ENCODE data around the gene SNRPA1.
A peak's percentile ranks its signal among the peaks of the same experiment; 100 is the strongest.
"Not testable (repeated sequence)": the region's sequence is repeated elsewhere in the genome, so short reads cannot be mapped to it uniquely, and the experiment has no call there.

The SNRPA1 gene

DNA sequence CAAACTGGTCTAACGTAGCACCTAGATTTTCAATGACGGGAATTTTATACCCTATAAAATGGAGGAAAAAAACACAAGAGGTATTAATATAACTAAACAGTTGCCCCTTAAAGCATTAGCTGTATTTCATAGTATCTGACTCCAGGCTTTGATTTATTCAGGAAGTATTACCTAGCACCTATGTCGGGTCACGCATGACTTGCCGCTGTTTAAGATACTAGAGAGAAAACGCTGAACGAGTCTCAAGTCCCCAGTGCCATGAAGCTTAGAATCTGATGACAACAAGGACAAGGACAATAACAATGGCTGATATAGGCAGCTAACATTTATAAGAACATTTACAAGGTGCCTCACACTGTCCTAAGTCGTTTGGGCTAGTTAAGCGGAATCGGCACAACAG is 1.9 kb downstream of the SNRPA1 start:
- DNase-seq (ENCODE audit: low spot score) = no peak

DNA sequence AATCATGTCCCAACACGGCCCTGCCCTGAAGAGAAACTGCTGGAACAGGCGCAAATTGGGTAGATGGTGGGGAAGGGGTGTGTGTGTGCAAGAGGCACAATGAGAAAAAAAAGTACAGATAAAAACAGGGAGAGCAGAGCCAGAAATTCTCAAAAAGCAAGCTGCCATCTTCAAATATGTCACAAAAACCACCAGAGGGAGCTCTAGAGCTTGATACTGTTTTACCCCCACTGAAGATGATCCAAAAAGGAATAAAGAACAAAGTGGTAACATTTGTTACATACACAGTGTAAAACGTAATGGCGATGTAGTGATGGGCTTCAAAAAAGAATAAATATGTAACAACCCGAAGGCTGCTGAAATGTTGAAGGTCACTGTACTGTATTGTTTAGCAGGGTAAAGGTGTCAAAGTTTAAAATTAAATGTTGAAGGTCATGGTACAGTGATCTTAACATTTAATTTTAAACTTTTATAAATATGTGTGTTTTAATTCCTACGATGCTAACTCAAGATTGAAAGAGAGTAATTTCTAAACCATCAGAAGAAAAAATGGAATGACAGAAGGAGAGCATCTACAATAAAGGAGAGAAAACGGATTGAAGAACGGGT is 6.0 kb downstream of the SNRPA1 start:
- DNase-seq (ENCODE audit: low spot score) = no peak

DNA sequence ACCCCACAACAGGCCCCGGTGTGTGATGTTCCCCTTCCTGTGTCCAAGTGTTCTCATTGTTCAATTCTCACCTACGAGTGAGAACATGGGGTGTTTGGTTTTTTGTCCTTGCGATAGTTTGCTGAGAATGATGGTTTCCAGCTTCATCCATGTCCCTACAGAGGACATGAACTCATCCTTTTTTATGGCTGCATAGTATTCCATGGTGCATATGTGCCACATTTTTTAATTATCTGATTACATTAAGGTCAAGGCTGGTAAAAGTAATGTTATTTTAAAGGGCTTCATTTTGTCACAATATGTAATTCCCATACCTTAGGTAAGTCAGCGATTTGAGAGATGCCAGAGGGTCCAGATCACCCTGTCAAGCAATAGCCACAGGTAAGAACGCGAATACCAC is 7.7 kb downstream of the SNRPA1 start:
- not testable (repeated sequence) for DNase-seq (ENCODE audit: low spot score)

DNA sequence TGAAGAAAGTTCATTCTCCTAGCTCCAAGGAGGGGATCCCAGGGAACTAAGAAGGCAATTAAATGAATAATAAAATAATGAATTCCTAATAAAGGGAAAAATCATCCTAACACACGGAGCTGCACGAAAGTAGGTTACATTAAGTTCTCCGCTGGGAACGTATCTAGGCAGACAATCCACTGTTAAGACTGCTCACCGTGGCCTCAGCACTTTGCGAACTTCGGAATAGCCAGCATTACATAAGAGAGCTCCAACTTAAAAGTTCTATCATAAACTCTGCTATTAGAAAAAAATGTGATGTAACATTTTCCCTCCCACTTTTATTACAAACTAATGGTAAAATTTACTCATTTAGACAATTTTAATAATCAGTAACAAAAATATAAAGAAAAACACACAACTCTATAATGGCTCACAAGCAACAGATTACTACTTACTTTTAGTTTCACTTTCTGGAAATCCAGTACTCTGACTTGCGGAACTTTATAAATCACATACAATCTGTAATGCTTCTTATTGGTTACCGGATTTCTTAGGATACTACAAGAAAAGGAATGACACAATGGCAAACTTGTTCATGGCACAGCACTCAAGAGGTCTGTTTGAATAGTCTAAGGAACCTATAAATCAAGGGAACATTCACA is 8.5 kb downstream of the SNRPA1 start:
- no peak for DNase-seq (ENCODE audit: low spot score)

DNA sequence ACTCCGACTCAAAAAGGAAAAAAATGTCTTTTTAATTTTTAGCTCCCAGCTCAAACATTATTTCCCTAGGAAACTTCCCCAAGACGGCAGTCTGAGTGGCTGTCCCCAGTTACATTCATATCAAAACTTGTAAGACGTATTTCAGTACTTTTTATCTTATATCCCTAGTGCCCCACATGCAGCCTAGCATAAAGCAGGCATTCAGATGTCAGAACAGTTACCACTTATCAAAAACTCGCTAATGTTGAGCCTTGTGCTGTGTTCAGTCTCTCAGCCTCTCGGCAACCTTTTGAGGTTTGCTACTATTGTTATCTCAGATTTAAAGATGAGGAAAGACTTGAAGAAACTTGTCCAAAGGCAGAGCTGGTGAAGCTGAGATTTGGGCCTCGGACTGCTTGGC is 11.1 kb downstream of the SNRPA1 start:
- DNase-seq (ENCODE audit: low spot score) = no peak

DNA sequence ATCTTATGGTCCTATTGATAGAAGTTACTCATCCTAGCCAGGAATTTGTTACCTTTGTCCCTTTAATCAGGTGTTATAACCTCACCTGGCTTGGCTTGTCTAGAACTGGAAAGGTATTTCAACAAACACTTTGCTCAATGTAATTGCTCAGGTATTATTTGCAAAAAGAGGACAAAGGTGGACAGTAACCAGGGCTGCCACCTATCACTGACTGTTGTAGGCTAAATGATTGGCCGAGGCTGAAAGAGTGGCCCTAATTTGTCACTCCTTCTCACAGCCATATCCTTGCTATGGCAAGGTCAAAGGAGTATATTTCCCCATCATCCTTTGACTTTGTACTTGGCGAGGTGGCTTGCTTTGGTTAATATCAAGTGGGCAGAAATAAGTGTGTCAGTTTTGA is 15.0 kb downstream of the SNRPA1 start:
- no peak for DNase-seq (ENCODE audit: low spot score)

DNA sequence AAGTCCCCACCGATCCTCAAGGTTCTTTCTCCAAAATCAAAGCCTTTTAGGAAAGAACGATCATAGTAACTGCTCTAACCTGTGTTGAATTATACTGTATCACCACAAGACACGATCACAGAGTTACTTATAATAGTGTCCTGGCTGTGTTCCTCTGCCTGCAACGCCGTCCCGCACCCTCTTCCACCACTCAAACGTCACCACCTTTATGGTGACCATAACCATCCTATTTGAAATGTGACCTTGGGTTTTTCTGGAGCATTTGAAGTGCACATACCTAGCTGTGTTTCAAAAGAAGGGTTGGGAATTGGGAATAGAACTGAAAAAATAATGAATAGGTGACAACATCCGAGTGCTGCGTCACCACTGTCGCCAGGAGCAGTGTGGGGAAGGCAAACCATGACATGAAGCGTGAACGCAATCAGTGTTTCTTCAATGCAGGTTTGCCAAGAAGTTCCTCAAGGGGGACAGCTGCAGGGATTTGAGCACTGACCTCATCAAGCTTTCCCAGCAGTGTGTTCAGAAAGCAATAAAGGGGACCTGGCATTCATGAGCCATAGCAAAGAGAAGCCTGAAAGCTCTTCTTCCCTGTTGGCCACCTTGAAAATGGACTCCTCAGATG is 17.0 kb downstream of the SNRPA1 start:
- DNase-seq (ENCODE audit: low spot score) = no peak

DNA sequence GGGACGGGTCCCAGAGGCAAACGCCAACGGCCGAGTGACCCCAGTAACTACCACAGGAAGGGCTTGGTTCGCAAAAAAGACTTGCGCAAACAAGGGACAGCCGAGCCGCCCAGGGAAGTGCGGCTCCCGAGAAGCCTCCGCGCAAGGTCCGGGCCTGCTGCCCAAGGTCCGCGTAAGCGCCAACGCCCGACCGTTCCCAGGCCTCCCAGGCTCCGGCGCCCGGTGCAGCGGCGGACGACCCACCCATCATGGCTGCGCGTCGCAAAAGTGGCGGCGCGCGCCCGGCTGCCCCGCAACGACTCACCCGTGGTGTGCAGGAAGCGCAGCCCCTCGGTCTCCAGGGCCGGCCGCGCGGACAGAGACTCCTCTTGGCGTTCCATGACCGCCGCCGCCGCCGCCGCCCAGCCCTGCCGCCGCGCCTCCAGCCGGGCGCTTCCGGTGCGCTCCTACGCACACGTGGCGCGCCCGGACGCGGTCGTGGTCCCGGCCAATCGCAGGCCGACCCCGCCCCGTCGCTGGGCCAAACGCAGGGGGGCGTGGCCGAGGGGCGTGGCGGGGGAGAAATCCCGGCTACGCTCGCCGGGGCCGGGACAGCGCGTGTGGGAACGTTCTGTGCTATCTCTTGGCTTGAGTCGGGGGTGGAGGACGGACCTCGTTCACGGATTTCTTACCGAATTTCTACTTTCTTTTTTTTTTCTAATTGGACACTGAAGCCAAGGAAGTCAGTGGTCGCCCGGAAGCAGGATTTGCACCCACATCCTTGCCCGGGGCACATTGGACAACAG is 17.8 kb downstream of the SNRPA1 start, which contains the start of gene SELENOS:
Gene SELENOS (minus strand): TSS at position 448 of the 785 bp plus-strand sequence. CDS start 68 bp downstream, at position 380.
- peak; percentile 94 for DNase-seq (ENCODE audit: low spot score)

DNA sequence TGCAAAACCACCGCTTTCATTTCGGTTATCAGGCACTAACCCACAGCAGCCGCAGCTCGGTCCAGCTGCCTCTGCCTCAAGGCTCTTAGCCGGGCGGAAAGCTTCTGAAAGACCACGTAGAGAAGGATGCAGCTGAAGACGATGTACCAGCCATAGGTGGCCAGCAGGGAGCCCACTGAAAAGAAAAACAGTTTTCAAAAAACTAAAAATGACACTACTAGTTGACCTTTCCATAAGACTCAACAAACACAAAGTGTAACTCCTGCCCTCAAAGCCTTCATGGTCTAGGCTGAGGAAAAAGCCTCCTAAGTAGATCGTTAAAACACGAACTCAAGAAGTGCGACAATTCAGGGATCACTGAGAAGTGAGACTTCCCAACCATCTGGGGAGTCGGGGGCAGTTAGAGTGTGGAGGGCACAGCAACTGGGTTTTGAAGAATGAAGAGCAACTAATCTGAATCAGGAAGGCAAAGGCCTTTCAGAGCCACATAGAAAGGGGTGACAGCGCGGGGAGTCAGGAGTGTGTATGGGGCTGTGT is 18.5 kb downstream of the SNRPA1 start:
- no peak for DNase-seq (ENCODE audit: low spot score)

DNA sequence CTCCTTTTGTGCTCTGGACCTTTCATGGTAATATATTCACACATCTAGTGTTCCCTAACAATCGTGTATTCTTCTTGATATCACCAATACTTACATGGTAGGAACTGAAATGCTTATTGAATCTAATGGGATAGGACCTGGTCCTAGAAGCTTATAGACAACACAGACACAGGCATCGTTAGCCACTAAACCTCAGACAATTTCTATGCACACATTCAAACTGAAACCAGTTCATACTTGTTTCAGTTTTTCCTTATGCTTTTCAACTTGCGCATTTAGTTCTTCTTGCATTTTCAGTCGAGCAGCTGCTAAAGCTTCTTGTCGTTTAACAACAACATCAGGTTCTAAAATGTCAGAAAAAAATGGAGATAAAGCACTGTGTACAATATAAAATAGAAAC is 20.0 kb downstream of the SNRPA1 start:
- DNase-seq (ENCODE audit: low spot score) = no peak

DNA sequence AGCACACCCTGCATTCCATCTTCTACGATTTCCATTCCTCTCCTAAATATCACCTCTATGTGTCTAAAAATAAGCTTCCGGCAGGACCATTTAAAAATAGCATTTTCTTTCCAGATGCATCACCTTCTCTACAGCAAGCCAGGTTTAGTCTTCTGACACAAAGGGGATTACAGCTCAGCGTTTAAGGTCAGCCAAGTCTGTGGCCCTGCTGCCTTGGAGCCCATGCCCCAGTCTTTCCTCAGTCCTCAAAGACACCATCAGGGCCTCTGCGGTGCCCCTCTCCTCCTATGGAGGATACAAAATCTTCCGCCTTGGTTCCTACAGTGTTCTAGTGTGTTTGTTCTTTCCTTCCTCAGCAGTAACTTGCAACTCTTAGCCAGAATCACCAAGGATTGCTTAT is 21.5 kb downstream of the SNRPA1 start:
- no peak for DNase-seq (ENCODE audit: low spot score)

DNA sequence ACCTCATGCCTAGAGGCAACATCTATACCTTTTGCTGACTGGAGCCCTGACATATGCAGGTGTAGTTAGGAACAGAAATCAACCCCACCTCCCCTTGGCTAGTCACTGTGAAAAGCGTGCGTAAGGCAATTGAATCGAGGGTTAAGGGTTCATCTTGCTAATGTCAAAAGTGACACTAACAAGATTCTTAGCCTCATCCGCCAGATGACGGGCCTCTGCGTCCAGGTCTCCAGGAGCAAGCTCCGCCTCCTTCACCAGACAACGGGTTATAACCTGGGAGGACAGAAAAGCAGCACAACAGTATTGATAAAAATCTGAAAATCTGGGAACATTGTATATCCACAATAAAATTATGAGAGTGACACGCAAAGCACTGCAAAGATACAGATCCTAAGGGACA is 22.5 kb downstream of the SNRPA1 start:
- no peak for DNase-seq (ENCODE audit: low spot score)

DNA sequence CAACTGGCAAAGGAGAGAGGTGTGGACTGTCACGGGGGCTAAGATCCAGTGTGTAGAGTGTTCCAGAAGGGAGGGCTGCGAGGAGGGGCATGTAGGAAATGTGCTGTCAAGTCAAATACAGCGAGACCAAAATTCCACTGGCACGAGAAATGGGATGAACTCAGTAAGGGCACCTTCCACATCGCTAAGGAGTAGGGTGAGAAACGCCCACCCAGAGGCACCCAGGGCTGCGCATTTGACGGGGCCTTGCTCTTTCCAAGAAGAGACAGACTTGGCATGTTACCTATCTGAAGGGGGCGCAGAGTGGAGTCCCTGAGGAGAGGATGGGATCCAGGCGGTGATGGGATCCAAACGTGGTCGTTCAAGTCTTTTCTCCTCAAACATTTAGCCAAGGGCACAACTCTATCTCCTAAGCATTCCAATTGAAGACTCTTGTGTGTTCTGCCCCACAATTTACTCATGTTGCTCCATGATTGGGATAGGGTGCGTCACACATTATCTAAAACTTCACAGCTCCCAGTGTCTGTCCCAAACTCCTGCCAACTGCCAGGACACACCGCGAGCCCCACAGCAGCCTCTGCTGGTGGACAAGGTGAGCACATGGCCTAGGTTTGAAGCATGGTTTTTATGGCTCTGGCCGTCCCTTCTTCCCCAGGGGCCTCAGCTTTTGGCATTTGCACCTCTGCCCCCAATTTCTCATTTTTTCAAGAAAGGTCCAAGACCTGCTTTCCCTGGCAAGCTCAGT is 25.4 kb downstream of the SNRPA1 start:
- DNase-seq (ENCODE audit: low spot score) = no peak

DNA sequence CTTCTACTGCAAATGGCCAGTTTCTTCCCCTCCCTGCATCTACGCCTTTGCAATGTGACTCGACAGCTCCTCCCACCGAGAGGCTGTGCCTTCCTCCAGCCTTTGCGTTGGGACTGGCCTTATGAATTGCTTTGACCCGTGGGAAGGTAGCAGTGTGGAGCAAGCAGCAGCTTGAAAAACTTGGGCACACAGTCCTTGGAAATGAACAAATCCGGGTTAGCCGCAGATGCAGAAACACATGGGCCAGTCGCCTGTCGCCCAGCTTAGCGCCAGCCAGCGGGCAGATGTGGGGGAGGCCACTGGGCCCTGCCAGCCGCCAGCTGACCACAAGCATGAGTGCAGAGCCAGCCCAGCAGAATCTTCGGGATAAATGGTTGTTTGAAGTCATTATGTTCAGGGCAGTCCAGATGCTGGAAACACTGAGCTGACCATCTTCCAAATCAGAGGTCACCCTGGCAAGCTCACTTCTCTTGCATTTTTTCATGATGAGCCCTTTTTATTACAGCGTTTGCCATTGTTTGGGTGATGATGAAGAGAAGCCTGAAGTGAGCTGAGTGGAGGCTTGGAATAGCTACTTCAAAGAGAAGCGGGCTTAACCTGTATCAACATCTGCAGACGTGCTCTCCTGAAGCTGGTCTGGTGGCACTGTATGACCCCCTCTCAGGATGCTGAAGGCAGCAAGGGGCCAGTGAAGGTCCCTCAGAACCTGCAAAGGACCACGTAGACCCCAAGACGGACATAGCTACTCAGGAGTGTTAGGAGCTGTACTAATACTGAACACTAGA is 27.5 kb downstream of the SNRPA1 start:
- peak; percentile 62 for DNase-seq (ENCODE audit: low spot score)

DNA sequence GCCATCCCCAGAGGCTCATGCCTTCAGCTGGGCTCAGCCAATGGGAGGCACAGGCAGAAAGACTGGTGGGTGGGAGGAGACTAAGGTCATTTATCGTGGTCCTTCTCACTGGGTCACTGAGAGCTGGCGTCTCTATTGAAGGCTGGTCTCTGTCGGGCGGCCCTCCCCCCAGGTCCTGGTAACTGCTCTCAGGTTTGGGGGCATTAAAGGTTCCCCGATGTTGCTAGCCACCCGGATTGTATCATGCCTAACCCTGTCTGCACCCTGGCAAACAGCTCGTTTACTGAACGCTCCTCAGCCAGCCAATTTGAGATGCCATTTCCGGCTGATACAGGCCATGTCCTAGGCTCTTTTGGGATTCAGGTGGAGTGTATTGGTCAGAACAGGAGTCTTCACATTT is 28.3 kb downstream of the SNRPA1 start:
- DNase-seq (ENCODE audit: low spot score) = no peak

DNA sequence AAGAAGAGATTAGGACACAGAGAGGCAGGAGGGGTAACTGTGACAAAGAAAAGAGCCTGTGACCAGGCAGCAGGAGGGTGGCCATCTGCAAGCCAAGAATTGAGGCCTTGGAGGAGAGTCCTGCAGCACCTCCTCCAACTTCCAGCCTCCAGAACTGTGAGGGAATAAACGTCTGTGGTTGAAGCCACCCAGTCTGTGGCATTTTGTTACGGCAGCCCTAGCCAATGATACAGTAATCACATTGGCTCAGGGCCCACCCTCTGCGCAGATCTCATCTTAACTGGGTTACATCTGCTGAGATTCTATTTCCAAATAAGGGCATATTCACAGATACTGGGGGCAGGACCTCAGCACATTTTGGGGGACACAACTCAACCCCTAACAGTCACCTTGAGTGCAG is 29.0 kb downstream of the SNRPA1 start:
- DNase-seq (ENCODE audit: low spot score) = no peak

DNA sequence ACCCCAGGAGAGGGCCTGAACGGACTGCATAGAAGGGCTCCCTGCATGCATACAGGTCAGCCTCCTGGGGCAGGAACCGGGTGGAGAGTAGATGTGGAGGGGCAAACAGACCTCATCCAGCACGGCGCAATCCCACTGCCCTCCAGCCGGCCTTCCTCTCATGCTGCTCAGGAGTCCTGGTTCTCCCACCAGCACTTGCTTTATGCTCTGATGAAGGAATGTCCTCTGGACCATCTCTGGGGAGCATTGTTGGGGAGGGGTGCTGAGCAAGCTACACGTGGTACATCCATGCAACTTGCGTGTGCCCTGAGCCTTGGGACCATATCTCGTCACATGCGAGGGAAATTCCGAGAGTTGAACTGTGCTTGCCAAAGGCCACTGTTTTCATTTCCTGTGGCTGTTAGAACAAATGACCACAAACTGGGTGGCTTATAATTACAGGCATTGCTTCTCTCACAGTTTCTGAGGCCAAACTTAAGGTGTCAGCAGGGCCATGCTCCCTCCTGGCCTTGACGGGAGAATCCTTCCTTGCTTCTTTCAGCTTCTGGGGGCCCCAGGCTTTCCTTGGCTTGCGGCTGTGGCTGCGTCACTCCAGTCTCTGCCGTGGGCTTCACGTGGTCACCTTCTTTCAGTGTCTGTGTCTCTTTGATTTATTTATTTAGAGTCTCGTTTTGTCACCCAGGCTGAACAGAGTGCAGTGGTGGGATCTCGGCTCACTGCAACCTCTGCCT is 30.0 kb downstream of the SNRPA1 start:
- DNase-seq (ENCODE audit: low spot score) = no peak

DNA sequence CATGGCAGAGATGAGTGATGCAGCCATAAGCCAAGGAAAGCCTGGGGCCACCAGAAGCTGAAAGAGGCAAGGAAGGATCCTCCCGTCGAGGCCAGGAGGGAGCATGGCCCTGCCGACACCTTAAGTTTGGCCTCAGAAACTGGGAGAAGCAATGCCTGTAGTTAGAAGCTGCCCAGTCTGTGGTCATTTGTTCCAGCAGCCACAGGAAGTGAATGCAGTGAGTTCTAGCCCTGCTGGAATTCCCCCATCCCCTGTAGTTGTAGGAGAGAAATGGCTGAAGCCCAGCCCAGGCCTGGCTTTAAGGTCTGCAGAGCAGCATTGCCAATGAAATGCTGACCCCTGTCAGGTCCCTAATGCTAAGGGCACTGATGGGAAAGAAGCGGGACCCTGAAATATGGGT is 31.0 kb downstream of the SNRPA1 start:
- no peak for DNase-seq (ENCODE audit: low spot score)

DNA sequence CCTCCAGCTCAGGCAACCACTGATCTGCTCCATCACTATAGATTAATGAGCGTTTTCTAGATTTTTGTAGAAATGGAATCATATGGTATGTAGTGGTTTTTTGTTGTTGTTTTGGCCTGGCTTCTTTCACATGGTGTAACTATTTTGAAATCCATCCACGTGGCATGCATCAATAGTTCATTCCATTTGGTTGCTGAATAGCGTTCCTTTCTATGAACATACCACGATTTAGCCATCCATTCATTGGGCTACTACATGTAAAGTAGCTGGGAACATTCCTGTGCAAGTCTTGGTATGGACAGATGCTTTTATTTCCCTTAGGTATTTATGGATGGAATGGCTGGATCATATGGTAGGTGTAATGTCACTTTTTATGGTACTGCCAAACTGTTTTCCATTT is 32.5 kb downstream of the SNRPA1 start:
- no peak for DNase-seq (ENCODE audit: low spot score)
